Activated CD4-positive, alpha-beta T cell treated with anti-CD3 and anti-CD28 coated beads, Interleukin-2, amount 10 ng/mL, durations not matched to agents 7 days and 5 days (primary cell): ENCODE measurements around the gene ADGRF5. TPM values are rescaled to one million over a fixed set of nuclear protein-coding genes. Genes with fewer than 3 reads are reported as not detected.
A peak's percentile ranks its signal among the peaks of the same experiment; 100 is the strongest.
"Not testable (repeated sequence)": the region's sequence is repeated elsewhere in the genome, so short reads cannot be mapped to it uniquely, and the experiment has no call there.

ENCODE experiments used
- CTCF ChIA-PET: fragments of 350-600 bp; sonication (Branson Sonifier 250); formaldehyde crosslinking; loops from one replicate; lab custom pipeline; 2021; ENCODE audit warnings: antibody characterized with exemption; lab: Charles Lee
- POLR2A ChIA-PET: fragments of 350-600 bp; sonication (Branson Sonifier 250); formaldehyde crosslinking; loops from one replicate; lab custom pipeline; 2021; ENCODE audit warnings: antibody characterized with exemption; lab: Charles Lee
- DNase-seq: peaks from one replicate; pipeline ENCODE4 v3.0.0-alpha.2; 2020
- H3K27ac Mint-ChIP-seq: one replicate; pipeline ENCODE4 v1.8.0; 2021; ENCODE audit warnings: mild to moderate bottlenecking, moderate library complexity, mixed read lengths
- H3K27me3 Mint-ChIP-seq: one replicate; pipeline ENCODE4 v1.8.0; 2021; ENCODE audit warnings: mixed read lengths
- H3K36me3 Mint-ChIP-seq: one replicate; pipeline ENCODE4 v1.8.0; 2021; ENCODE audit warnings: low read depth, mixed read lengths
- H3K4me1 Mint-ChIP-seq: one replicate; pipeline ENCODE4 v1.8.0; 2021; ENCODE audit warnings: mixed read lengths
- H3K4me3 Mint-ChIP-seq: one replicate; pipeline ENCODE4 v1.8.0; 2021; ENCODE audit warnings: mild to moderate bottlenecking, moderate library complexity, mixed read lengths
- H3K9me3 Mint-ChIP-seq: one replicate; pipeline ENCODE4 v1.8.0; 2021; ENCODE audit warnings: mixed read lengths
- total RNA-seq, 2 experiments: library from RNA; stranded (reverse); gene quantifications; one replicate each; pipeline ENCODE4 v1.2.3, GENCODE V29; 2021

ADGRF5 gene
- total RNA-seq, 2 experiments from 2014 or later: not detected

DNA sequence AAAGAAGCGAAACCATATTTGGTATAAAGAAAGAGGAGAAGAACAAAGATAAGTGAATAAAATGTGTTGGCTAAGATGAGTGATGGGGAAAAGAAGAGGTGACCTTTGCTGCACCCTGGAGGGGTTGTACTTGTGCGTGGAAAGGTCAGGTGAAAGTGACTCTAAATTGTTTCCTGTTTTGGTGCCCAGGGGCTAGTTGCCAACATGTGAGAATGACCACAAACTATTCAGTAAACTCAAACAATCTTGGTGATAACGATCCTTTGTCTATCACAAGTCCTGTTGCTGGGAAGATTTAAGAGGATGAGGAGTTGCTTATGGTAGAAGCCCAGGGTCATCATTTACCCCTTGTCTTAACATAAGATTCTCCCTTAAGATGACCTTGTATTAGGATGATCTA, 57.9 kb downstream of the ADGRF5 start:
- no peak overlapping the region for H3K4me3 Mint-ChIP-seq
- H3K27me3 Mint-ChIP-seq: no peaks in the 10 kb centered on the region
- H3K27ac Mint-ChIP-seq: no peak overlapping the region
- POLR2A ChIA-PET: no interaction called here
- CTCF ChIA-PET: interaction anchor here (0.6 kb wide), 1 partner anchor 891 kb away, joined by 3 read pairs; no protein-coding TSS in a partner anchor
- no peaks in the 10 kb centered on the region for H3K4me1 Mint-ChIP-seq
- H3K36me3 Mint-ChIP-seq: no peaks in the 10 kb centered on the region
- no peak for DNase-seq
- H3K9me3 Mint-ChIP-seq: no peaks in the 10 kb centered on the region

DNA sequence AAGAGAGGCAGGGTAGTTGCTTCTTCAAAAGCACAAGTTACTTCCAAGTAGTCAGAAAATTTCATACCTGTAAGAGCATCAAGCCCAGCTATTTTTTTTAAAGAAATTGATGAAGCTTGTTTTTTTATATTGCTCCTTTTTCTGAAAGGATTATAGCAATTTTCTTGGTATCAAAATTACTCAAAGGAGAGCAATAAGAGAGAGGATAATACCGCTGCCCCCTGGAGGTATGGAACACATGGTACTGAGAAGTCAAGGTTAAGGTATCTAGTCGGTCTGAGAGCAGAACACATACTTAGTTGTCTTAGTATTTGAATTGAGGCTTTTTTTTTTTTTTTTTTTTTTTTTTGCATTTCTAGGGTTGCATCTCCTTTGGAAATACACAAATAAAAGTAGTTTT, 59.4 kb downstream of the ADGRF5 start:
- ChIA-PET POLR2A (no interaction called here), CTCF (no interaction called here)
- Mint-ChIP-seq H3K4me3 (no peak overlapping the region), H3K36me3 (no peaks in the 10 kb centered on the region), H3K9me3 (no peaks in the 10 kb centered on the region), H3K27ac (no peak overlapping the region), H3K4me1 (no peaks in the 10 kb centered on the region), H3K27me3 (no peaks in the 10 kb centered on the region)
- no peak for DNase-seq

DNA sequence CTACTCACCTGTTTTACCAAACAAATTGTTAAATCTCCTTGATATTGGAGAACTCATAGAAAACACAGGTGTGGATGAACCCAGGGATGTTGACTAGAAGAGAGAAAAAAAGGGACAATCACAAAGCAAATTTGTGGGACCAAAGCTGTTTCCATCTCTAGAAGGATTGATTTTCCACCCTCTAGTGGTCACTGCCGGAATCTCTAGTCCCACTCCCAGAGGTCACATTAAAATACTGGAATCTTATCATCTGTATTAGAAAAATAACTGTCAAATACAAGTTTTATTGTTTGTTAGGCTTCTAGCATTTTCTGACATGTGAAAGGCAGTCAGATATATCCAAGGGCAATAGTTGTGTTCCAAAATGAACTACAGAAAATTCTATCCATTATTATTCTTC, 65.8 kb downstream of the ADGRF5 start:
- CTCF ChIA-PET, H3K9me3 Mint-ChIP-seq, H3K27me3 Mint-ChIP-seq, H3K27ac Mint-ChIP-seq, POLR2A ChIA-PET, H3K4me1 Mint-ChIP-seq, H3K4me3 Mint-ChIP-seq, H3K36me3 Mint-ChIP-seq: not testable (repeated sequence)
- peak; percentile 24 for DNase-seq

DNA sequence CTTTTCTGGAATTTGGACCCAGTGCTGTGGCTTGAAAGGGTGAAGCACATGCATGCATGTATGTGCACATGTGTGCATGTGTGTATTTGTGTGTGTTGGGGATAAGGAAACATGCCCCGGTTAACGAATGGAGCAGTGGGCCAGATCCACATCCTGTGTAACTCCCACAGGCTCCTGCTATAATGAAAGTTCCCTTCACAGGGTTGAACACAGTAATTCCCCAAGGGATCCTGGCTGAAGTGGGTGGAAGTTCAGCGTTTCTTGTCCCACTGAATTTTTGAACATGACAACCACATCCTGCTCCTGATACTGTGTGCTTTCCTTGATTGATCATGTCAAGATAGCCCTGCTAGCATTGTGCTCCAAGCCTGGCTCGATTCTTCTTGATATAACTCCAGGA, 70.2 kb downstream of the ADGRF5 start:
- H3K9me3 Mint-ChIP-seq, H3K36me3 Mint-ChIP-seq, H3K27ac Mint-ChIP-seq, H3K4me1 Mint-ChIP-seq, H3K4me3 Mint-ChIP-seq, CTCF ChIA-PET, POLR2A ChIA-PET, DNase-seq: not testable (repeated sequence)
- peaks cover 20% of the 10 kb centered on the region for H3K27me3 Mint-ChIP-seq

DNA sequence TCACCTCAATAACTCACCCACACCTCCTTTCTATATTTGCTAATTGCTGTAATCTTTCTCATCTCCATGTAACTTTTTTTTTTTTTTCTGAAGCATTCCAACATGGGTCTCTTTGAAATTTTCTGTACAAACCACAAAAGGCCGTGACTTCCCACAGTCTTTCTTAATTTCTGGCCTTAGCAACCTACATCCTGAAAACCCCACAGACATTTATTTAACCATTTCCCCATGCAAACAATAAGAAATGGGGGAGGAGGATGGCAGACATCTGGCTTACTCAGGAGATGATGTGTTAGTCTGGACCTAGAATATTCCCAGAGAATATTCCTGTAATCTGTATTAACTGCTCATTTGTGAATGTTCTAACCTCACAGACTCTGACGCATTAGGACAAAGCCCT, 70.9 kb downstream of the ADGRF5 start:
- no peak overlapping the region for H3K4me3 Mint-ChIP-seq
- H3K27me3 Mint-ChIP-seq: peaks cover 20% of the 10 kb centered on the region
- H3K27ac Mint-ChIP-seq: no peak overlapping the region
- CTCF ChIA-PET: no interaction called here
- POLR2A ChIA-PET: no interaction called here
- no peaks in the 10 kb centered on the region for H3K36me3 Mint-ChIP-seq
- no peaks in the 10 kb centered on the region for H3K9me3 Mint-ChIP-seq
- DNase-seq: no peak
- H3K4me1 Mint-ChIP-seq: peaks cover 7% of the 10 kb centered on the region

DNA sequence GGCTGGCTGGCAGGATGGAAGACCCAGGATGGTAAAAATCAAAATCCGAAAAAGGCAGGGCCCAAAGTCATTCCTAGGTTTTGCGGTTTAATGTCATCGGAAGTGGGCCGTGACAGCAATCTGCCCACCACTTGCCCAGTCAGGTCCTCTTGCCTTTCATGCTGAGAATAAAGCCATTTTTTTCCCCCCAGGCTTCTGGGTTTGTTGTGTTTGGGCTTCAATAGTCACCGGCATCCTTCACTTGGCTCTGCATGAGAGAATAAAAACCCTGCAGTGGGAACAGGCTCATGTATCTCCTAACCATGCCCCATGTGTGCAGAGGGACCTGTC, 72.4 kb downstream of the ADGRF5 start:
- CTCF ChIA-PET: interaction anchor here (0.6 to 1.3 kb wide), 2 partner anchors 12 to 196 kb away, joined by 3 to 5 read pairs; no protein-coding TSS in a partner anchor
- POLR2A ChIA-PET: interaction anchor here (0.7 kb wide), 1 partner anchor 194 kb away, joined by 3 read pairs; no protein-coding TSS in a partner anchor
- Mint-ChIP-seq H3K27me3 (peaks cover 20% of the 10 kb centered on the region), H3K4me1 (peaks cover 7% of the 10 kb centered on the region), H3K36me3 (no peaks in the 10 kb centered on the region), H3K27ac (no peak overlapping the region), H3K4me3 (no peak overlapping the region), H3K9me3 (no peaks in the 10 kb centered on the region)
- no peak for DNase-seq

DNA sequence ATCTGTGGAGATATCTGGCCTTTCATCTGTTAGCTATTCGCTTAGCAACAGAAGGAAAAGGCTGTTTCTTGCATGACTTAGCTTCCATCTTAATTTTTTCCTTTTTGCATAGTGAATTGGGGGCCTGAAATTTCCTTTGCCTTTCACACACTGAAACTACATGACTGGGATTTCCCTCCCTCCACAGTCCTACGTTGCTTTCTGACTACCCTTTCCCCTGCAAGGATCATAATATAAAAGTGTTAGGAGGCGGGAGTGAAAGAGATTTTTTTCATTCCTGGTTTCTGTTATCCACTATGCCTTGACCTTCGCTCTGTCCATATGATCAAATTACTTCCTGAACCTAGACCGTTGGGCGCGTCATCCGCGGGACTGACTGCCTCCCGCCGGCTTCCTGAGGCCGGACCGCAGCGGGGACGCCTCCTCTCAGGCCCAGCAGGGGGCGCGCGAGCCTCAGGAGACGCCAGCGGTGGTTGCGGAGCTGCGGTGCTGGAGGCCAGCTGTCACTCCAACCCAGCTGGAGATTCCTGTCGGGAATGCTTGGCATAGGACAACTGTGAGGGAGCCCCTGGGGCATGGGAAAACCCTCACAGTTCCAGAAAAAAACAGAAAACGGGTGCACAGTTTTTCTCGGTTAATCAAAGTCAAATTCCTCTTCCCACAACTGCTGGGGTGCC, 72.9 kb downstream of the ADGRF5 start:
- peak; percentile 60 for DNase-seq
- Mint-ChIP-seq H3K4me3 (no peak overlapping the region), H3K27ac (no peak overlapping the region), H3K27me3 (peaks cover 18% of the 10 kb centered on the region), H3K36me3 (no peaks in the 10 kb centered on the region), H3K4me1 (peaks cover 7% of the 10 kb centered on the region), H3K9me3 (no peaks in the 10 kb centered on the region)
- CTCF ChIA-PET: interaction anchor here (0.6 to 1.3 kb wide), 3 partner anchors 12 to 197 kb away, joined by 3 to 5 read pairs (median 3); no protein-coding TSS in a partner anchor
- POLR2A ChIA-PET: interaction anchor here (0.7 kb wide), 1 partner anchor 195 kb away, joined by 3 read pairs; no protein-coding TSS in a partner anchor

DNA sequence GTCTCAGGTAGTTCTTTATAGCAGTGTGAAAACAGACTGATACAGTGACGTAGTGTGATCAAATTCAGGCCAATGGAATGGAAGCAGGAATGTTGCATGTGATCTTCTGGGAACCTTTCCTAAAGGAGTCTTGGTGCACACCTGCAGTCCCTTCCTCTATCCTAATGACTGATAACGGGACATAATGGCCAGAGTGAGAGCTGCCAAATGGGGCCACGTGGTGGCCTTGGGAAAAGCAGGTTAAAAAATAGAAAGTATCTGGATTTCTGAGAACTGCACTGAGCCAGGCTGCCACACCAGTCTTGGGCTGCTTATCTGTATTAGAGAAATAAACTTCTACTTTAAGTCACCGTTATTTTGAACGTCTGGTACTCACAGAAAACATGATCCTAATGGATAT, 76.6 kb downstream of the ADGRF5 start:
- ChIA-PET POLR2A (no interaction called here), CTCF (no interaction called here)
- Mint-ChIP-seq H3K27me3 (peaks cover 16% of the 10 kb centered on the region), H3K27ac (no peak overlapping the region), H3K9me3 (peaks cover 16% of the 10 kb centered on the region), H3K4me3 (no peak overlapping the region), H3K36me3 (no peaks in the 10 kb centered on the region), H3K4me1 (peaks cover 7% of the 10 kb centered on the region)
- DNase-seq: no peak

DNA sequence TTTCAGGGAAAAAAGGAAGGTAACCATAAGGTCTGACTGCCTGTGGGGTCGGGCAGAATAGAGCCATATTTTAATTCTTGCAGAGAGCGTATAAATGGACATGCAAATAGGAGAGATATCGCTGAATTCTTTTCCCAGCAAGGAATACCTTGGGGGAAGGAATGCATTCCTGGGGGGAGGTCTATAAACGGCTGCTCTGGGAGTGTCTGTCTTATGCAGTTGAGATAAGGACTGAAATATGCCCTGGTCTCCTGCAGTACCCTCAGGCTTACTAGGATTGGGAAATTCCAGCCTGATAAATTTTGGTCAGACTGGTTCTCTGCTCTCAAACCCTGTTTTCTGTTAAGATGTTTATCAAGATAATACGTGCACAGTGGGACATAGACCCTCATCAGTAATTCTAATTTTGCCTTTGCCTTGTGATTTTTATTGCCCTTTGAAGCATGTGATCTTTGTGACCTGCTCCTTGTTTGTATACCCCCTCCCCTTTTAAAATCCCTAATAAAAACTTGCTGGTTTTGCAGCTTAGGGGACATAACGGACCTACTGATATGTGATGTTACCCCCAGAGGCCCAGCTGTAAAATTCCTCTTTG, 79.4 kb downstream of the ADGRF5 start:
- H3K9me3 Mint-ChIP-seq: peaks cover 18% of the 10 kb centered on the region
- DNase-seq, H3K27me3 Mint-ChIP-seq, CTCF ChIA-PET, H3K27ac Mint-ChIP-seq, POLR2A ChIA-PET, H3K36me3 Mint-ChIP-seq, H3K4me3 Mint-ChIP-seq, H3K4me1 Mint-ChIP-seq: not testable (repeated sequence)

DNA sequence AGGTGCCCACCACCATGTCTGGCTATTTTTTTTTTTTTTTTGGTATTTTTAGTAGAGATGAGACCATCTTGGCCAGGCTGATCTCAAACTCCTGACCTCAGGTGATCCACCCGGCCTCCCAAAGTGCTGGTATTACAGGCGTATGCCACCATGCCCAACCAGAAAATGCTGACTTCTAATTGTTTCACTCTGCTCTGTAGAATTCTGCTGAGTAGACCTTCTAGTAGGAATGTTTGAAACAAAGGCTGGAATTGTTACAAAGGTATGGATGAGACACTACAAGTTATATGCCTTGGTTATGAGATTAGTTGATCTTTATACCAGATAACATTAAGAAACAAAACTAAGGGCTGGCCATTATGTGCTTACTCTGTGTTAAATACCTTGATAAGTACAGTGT, 83.7 kb downstream of the ADGRF5 start:
- no peaks in the 10 kb centered on the region for H3K36me3 Mint-ChIP-seq
- no peak overlapping the region for H3K27ac Mint-ChIP-seq
- no peak overlapping the region for H3K4me3 Mint-ChIP-seq
- ChIA-PET CTCF (interaction anchor here (0.6 kb wide), 1 partner anchor 101 kb away, joined by 3 read pairs; no protein-coding TSS in a partner anchor), POLR2A (no interaction called here)
- H3K27me3 Mint-ChIP-seq: no peaks in the 10 kb centered on the region
- H3K9me3 Mint-ChIP-seq: peaks cover 17% of the 10 kb centered on the region
- DNase-seq: no peak
- H3K4me1 Mint-ChIP-seq: no peaks in the 10 kb centered on the region

DNA sequence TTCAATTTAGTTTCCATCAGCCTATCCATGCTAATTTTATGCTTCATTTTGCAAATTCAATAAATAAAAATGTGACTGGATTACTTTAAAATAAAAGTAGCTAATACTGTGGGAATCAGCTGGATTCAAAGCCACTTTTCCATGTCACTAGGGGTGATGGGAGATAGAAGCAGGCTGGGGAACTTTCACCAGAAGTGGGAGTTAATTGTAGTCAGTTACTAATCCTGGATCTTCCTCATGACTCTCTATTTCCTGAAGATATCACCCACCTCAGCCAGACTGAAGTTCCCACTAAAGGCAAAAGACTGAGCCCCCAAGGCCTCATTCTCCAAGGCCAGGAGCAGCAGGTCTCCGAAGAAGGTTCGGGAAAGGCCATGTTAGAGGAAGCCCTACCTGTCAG, 86.7 kb downstream of the ADGRF5 start:
- H3K27me3 Mint-ChIP-seq, H3K4me1 Mint-ChIP-seq, H3K9me3 Mint-ChIP-seq, H3K36me3 Mint-ChIP-seq, H3K4me3 Mint-ChIP-seq, POLR2A ChIA-PET, DNase-seq, H3K27ac Mint-ChIP-seq: not testable (repeated sequence)
- CTCF ChIA-PET: interaction anchor here (0.7 kb wide), 1 partner anchor 1135 kb away, joined by 3 read pairs; no protein-coding TSS in a partner anchor

DNA sequence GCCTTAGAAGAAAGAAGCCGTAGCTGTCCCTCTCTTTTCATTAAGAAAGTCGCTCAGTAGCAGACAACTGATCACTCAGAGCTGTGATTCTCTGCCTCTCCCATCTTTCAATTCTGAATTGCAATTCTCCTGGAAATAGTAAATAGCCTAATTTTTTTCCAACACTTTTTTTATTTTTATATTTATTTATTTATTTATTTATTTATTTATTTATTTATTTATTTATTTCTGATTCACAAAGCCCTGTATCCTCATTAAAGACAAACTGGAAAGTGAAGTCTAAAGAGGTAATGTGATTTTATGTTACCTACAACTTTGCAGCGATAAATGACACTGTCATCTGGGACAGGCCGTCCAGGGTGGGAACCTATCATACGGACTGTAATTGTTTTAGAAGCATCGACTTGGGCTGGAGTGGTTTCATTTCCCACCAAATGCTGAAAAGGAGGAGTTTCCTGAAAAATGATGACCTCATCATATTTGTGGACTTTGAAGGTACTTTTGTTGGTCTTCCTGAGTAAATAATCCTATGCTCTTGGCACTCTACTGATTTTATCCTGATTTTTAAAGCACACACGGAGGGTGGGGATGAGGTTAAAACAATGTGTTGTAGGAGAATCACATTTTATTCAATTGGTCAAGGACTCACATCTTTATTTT, 87.4 kb downstream of the ADGRF5 start:
- H3K4me1 Mint-ChIP-seq, H3K27ac Mint-ChIP-seq, H3K4me3 Mint-ChIP-seq, H3K27me3 Mint-ChIP-seq, H3K9me3 Mint-ChIP-seq, DNase-seq, H3K36me3 Mint-ChIP-seq, POLR2A ChIA-PET: not testable (repeated sequence)
- CTCF ChIA-PET: interaction anchor here (0.7 kb wide), 1 partner anchor 1136 kb away, joined by 3 read pairs; no protein-coding TSS in a partner anchor

DNA sequence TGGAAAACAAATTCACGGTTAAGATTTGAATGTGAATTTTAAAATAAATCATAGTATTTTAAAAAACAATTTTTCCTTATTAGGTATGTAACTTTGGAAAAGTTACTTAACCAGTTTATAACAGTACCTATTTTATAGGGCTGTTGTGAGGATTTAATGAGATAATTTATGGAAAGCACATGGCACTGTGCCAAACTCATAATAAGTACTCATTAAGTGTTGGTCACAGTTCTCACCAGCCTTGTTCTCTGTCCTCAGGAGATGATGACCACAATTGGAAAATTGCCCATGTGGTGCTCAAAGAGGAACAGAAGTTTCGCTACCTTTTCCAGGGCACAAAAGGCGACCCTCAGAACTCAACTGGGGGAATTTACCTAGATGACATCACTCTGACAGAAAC, 88.9 kb downstream of the ADGRF5 start:
- Mint-ChIP-seq H3K9me3 (no peaks in the 10 kb centered on the region), H3K4me3 (no peak overlapping the region), H3K36me3 (no peaks in the 10 kb centered on the region), H3K4me1 (no peaks in the 10 kb centered on the region), H3K27ac (no peak overlapping the region), H3K27me3 (peaks cover 8% of the 10 kb centered on the region)
- ChIA-PET POLR2A (no interaction called here), CTCF (no interaction called here)
- DNase-seq: no peak
